SHP77 (cell line): ENCODE results near the gene ZMYND8.
"Not testable (repeated sequence)": the region's sequence is repeated elsewhere in the genome, so short reads cannot be mapped to it uniquely, and the experiment has no call there.

Source experiments
- DNase-seq, 2 experiments: peaks; one replicate each; lab custom pipeline; 2025; lab: John Stamatoyannopoulos, UW

ZMYND8 gene

DNA sequence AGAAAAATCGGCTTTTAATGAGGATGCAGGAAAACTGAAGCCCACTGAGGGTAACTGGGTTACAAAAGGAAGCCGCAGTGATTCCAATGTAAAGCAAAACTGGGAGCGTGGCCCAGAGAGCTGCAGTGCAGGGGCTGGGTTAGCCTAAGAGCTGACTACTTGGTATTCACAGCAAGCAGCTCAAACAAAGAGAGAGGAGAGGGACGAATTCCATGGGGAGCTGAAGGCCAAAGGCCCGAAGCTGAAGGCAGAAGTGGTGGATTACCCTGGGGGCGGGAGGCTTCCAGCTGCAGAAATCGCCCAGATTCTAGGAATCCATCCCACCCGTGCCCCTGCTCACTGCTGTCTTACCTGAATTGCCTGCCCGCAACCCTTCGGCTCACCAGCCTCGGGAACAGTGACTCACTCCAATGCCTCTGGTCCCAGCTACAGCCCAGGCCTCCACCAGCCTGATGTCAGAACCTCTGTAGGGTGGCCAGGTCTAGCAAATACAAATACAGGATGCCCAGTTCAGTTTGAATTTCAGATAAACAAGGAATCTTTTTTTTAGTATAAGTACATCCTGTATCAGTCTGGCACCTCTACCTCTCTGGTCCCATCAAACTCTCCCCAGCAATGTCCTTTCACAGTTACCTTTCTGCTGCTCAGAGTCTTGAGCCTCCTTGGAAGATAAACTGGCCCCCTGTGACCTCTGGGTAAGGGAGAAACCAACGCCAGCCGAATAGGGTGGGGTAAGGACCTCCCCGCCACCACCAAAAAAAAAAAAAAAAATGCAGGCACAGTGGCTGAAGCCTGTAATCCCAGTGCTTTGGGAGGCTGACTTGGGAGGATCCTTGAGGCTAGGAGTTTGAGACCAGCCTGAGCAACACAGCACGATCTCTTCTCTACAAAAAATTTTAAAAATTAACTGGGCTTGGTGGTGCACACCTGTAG is 14.6 kb upstream of the ZMYND8 start:
- no peak for DNase-seq

DNA sequence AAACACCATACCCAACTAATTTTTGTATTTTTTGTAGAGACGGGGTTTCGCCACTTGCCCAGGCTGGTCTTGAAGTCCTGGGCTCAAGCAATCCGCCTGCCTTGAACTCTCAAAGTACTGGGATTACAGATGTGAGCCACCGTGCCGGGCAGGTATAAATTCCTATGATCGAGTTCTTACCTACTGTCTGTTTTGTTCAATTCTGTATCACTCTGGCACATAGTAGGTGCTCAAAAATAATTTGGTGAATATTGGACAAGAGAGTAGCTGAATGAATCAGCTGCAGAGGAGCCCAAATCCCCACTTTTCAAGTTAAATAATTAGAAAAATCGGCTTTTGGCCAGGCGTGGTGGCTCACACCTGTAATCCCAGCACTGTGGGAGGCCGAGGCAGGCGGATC is 13.7 kb upstream of the ZMYND8 start:
- DNase-seq, result no peak

GRCh38 chr20:47368301-47368700 is 11.8 kb upstream of the ZMYND8 start:
- DNase-seq, result no peak

- not testable (repeated sequence) for DNase-seq
These were observed 9.8 kb upstream of the ZMYND8 start for GRCh38 chr20:47366301-47366700.

DNA sequence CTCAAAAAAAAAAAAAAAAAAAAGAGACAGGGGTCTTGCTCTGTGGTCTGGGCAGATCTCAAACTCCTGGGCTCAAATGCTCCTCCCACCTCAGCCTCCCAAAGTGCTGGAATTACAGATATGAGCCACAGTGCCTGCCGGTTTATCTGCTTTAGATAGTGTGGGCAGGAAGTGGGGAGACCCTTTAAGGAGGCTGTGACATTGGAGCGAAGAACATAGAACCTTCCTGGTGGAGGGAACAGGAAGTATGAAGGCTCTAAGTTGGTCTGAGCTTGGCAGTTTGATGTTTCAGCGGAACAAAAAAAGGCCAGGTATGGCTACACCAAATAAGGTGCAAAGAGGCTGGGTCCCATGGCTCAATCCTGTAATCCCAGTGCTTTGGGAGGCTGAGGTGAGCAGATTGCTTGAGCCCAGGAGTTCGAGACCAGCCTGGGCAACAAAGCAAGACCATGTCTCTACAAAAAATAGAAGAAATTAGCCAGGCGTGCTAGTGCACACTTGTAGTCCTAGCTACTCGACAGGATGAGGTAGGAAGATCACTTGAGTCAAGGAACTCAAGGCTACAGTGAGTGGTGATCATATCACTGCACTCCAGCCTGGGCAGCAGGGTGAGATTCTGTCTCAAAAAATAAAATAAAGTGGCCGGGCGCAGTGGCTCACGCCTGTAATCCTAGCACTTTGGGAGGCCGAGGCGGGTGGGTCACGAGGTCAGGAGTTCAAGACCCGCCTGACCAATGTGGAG is 8.7 kb upstream of the ZMYND8 start:
- no peak for DNase-seq

DNA sequence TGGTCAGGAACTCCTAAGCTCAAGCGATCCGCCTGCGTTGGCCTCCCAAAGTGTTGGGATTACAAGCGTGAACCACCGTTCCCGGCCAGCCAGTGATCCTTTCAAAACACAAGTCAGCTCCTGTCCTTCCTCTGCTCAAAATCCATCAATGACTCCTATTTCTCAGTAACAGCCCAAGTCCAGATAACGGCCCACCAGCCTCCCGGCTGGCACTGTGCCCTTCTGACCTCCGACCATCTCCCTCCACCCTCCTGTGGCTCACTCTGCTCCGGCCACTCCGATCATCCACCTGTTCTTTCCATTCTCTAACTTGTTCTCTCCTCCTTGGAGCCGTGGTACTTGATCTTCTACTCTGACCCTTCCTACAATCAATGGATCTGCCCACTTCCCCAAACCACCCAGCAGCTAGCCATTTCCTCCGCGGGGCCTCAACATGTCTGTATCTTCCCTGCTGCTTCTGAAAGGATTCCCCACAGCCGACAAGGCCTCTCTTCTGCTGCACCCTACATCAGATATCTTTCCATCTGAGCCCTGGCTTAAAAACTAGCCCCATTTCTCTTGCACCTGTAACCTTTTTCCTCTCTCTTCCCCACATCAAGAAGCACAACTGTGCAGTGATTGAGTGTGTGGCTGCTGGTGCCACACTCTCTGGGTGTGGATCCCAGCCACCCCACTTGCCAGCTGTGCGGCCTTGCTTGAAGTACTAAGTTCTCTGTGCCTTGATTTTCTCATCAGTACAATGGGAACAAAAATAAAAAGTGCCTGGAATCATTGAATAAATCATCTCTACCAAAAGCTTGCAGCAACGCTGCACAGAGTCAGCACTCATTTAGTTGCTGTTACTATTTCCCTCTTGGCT is 6.1 kb upstream of the ZMYND8 start:
- DNase-seq, result no peak

GRCh38 chr20:47361057-47361915 is 4.8 kb upstream of the ZMYND8 start:
- DNase-seq, result no peak

DNA sequence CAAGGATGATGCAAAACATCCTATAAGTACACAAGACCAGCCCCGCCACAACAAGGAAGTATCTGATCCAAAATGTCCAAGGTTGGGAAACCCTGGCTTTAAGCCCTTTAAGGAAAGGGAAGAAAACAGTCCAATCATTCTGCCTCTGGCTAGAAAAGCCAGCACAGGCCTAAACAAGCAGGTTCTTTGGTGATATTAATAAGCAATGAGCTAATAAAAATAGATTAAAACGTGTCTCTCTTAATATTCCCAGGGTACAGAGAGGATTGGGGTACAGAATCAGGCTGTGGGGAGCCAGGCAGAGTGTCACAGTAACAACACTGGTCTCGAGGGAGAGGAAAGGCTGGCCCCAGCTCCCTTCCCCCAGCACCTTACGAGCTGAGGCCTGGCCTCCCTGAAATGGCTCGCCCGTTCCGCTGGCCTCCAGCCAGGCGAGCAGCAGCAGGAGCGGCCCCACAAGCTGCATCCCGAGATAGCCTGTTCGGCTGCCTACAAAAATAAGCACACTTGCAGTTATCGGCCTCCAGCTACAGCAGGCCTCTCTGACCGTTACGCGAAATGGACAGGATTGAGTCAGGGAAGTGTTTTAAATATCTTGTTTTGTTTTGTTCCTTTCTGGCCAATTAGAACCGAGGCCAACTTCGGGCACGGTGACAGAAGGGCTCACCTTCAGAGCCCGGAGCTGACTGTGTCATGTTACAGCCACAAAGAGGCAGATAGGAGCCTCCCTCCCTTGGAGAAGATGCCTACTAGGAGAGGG is 4.0 kb upstream of the ZMYND8 start:
- DNase-seq, result peak; percentile 66 to 86

DNA sequence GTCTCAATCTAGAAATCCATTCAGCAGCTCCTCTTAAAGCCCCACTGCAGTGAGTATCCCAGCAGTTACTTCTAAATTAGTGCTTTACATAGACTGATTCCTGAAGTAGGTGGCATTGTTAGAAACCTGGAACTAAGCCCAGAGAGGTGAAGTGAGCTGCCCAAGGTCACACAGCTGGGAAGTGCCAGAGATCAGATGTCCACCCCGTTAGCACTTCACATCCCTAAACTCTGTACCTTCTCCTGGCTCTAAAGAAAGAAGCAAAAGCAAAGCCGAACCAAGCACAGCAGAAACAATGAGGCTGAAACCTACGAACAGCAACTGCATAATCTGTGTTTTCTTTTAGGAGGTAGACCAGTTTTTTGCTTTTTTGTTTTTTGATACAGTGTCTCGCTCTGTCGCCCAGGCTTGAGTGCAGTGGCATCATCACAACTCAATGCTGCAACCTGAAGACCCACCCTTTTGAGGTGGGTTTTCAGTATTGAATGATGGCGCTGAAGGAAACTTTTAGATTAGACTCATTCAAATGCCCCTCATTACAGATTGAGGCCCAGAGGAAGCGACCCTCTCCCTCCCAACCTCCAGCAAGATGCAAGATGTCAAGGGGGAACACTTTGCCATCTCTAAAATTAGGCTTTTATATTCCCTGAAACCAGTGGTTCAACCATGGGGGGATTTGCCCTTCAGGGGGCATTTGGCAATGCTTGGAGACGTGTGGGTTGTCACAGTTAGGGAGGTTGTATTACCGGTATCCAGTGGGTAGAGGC is 3.2 kb upstream of the ZMYND8 start:
- DNase-seq, result no peak

- DNase-seq, result peak; percentile 61 to 78
These were observed 2.4 kb upstream of the ZMYND8 start for GRCh38 chr20:47358672-47359529.

DNA sequence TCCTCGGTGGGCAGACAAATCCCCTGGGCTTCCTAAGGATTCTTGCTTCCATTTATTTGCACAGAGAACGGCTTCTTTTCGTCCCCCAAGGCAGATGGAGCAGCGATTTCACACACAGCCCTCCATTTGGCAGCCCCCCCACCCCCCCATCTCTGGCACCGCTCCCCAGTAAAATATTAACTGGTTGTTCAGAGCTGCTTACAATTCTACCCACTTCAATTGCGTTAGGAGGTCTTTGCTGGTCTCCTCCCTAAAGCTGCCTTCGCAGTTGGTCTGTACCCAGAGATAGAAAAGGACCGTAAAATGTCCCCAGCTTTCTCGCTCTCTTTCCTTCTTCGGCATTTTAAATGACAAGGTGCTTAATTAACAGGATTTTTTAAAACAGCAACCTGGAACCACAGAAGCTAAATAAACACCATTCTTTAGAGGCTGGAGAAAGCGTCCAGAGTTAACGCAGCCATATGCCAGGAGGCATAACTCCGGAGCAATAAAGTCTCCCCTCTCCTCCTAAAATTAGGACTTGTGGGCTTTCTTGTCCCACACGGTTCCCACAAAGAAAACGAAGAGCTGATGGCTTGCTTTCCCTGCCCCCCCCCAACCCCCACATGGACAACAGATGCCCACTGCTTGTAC is 1.7 kb upstream of the ZMYND8 start:
- no peak for DNase-seq

- DNase-seq, result peak; percentile 93 to 94
These were observed 968 bp upstream of the ZMYND8 start for GRCh38 chr20:47357296-47358038.

DNA sequence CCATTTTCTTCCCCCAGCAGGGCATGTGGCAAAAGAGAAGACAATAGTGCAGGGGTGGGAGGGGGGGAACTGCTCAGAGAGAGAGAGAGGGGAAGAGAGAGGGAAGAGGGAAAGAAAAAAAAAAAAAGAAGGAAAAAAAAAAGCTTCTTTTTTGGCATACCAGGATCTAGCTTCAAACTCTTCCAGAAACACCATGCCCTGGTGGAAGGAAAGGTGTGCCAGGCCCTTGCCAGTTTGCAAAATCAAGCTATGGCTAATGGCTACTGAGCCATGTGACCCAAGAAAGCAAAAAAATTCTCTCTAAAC is 326 bp downstream of the ZMYND8 start:
- DNase-seq, result no peak

DNA sequence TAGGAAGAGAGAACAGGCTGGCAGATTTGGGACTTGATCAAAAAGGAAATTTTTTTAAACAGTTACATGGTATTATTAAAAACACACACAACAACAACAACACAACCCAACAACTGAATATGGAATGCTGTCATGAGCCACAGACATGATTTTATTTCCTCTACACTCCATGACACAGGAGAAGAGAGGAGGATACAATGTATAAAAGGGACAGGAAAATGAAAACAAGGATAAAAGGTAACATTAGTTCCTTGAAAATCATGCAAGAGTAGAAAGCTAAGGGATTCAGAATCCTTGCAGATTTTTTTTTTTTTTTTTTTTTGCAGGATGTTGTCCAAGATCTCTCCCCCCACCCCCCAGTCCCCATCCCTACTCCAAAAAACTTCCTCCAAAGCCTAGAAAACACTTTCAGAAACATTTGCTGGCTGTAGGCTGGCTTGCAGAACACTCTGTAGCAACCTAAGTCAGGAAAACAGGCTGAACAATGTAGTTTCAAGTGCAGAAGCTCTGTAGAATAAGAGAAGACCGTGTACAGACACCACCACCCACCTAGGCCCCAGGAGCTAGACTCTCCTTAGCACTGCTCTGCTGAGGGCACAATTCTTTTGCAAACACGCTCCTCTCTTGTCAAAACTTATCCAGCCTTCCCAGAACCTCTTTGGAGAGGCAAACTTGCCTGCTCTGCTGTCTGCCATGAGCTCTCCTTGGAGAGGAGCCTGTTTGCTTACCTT is 845 bp downstream of the ZMYND8 start:
- no peak for DNase-seq

GRCh38 chr20:47354714-47355488 is 1.6 kb downstream of the ZMYND8 start:
- no peak for DNase-seq

DNA sequence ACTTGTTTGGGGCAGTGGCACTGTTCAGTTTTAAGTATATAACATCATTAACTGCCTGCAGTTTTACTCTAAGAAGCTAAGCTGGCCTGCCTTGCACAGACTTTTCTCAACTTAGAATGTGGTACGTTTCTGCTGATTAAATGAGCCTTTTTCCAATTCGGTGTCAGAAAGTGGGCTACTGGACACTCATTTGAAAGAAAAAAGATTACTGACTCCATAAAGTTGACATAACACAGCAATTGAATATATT is 2.1 kb downstream of the ZMYND8 start:
- DNase-seq, result no peak
